ENCODE measurements around the gene MTUS2.

The MTUS2 gene

DNA sequence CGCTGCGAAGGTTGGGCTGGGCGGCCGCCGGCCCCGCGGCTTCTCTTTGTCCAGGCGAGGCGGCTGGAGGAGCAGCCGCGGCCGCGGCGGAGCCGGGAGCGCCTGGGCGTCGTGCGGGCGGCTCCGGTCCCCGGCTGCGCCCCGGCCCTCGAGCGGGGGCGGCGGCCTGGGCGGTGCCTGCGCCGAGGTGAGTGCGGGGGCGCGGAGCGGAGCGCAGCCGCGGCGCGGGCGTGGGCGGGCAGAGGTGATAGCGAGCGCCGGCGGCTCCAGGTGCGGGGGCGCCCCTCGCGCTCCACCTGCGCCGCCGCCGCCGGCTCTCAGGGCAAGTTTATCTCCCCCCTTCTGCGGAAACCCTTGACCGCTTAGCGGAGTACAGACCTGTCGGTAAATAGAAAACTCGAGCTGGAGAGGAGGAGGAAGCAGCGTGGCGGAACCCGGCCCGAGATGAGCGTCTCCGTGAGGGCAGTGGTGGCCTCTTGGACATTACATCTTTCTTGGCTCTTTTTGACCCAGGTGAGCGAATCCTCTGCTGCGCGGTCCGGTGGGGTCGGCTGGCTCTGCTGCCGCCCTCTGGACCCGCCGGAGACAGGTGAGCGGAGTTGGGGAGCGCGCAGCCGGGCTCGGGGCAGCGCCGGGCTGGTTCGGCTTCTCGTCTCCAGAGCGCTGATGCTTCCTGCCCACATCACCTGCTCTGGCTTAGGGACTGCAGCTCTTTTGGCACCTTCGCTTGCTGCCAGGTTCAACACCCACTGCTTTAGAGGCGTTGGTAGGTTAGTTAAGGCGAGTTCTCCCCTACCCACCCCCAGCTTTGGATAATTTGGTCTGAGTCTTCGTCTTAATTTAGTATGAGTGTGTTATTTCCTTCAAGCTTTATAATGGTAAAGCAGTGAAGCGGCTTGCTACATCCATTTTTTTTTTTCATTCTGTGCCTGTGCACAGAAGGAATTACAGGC, at the start of gene MTUS2:
TSS of gene MTUS2 (plus strand) at position 241 of the 953 bp plus-strand sequence.
- no peak for DNase-seq (ENCODE audit: low read depth)

DNA sequence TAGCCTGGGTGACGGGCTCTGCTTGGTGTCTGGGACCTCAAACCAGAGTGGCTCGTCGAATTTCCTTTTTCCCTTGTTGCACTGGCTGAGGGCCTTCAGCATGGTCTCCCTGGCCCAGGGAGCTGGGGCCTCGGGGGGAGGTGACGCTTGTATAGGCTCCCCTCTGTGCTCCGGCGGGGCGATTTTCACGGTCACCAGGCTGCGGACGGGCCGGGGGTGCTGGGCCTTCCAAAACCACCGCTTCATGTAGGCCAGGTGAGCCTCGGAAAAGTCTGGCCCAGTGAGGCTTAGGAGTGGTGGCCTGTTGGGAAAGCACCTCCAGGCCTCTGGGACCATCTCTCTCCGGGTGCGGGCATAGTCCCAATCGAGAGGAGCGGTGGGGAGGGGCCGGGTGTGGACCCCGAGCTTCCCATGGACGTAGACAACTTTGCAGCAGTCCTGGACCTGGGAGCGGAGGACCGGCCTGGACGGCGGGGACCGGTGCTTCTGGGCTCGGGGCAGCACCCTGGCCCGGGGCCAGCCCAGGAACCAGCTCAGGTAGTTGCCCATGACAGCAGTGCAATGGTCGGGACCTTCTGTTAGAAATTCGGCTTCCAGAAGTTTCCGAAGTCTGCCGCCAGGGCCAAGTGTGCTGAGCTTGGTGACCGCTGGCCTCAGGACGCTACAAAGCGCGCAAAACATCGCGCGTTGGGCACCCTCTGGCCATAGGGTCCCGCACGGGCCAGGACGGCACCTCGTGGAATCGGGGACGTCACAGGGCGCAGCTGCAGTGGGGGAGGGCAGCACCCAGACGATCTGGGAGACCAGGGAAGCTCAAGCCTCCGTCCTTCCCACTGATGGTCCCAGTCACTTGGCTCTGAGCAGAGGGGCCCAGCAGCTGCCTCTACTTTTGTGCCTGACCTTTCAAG, 41.6 kb upstream of the MTUS2 start:
- DNase-seq (ENCODE audit: low read depth), result no peak

DNA sequence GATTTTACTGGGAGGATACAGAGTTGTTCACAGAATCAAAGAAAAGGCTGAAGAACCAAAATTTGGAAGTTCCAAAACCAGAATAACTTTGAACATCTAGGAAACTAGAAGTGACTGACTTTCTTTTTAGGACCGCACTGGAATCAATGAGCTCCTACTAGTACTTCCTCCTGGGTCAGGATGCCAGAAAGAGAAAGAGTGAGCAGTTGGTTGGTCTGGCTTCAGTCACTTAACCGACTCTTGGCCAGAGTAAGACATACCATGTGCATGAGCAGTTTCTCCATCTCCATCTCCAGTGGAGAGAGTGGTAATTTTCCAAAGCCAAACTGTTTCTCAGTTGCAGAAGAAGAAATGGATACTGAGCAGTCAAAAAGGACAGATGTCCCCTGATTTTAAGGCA, 27.1 kb upstream of the MTUS2 start:
- DNase-seq (ENCODE audit: low read depth), result peak; percentile 67

DNA sequence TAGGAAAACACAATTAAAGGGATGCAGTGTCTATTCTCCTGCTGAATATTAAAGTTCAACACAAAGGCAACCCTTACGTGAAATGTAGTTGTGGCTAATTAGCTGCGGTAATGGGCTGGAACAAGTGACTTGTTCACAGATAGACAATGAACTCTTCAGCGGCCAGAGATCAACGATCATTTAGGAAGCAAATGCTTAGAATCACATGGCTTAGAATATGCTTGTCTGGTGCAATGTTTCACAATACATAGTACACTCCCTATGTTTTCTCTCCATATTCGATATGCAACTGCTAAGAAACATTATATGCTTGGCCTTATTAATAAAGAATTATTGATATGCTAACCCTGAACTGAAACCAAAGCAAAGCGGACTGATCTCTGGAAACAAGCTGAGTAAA, 25.7 kb upstream of the MTUS2 start:
- no peak for DNase-seq (ENCODE audit: low read depth)

DNA sequence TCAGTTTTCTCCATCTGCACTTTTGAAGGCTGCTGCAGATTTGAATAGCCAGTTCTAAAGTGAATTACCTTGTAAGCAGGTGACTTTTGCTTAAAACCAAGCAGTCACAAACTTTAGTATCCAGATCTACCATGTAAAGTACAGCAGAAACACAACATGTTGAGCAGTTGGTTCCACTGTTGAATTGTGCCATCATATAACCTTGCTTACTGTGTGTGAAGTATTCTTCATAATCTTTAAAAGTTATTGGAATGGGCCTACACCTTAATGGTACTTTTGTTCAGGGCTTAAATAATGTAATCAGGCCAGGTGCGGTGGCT, 23.2 kb upstream of the MTUS2 start:
- no peak for DNase-seq (ENCODE audit: low read depth)

DNA sequence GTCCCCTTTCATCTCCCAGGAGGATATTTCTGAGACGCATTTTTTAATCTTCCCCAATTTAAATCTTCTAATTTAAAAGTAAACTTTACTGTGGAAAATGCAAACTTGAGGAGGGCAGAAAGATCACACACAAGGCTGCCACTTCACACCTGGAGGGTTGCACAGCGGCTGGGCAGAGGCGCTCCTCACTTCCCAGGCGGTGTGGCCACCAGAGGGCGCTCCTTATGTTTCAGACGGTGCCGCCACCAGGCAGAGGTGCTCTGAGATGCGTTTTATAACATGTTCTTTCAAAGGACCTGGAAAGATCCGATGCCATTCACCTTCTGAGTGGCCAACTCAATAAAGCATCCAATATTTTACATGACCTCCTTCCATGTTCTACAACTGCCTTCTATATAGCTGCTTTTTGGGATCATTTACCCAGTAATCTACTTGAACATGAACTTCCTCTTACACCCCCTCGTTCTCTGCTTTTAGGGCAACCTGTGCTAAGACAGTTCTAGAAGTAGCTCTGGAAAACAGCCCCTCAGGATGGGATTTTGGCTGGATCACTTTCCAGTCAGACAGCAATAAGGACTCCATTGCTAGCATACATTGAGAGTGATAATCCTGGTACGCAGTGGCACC, 14.8 kb upstream of the MTUS2 start:
- DNase-seq (ENCODE audit: low read depth), result peak; percentile 57

DNA sequence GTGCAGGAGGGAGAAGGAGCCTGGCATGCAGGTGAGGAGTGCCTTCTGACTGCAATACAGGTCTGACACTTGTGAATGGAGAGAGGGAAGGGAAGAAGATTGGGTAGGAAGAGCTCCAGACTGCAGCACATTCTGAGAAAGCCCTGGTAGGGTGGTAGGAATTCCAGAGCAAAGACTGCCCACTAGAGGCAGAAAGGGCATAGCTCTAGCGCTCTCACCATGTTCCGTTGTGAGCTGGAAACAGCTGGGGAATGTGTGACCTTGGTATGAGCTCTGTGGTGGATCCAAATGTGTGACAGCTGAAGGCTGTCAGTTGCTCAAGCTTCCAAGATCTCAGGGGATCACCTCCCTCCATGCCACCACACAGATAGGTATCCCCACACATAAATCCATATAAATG, 2.9 kb upstream of the MTUS2 start:
- peak; percentile 8 for DNase-seq (ENCODE audit: low read depth)

DNA sequence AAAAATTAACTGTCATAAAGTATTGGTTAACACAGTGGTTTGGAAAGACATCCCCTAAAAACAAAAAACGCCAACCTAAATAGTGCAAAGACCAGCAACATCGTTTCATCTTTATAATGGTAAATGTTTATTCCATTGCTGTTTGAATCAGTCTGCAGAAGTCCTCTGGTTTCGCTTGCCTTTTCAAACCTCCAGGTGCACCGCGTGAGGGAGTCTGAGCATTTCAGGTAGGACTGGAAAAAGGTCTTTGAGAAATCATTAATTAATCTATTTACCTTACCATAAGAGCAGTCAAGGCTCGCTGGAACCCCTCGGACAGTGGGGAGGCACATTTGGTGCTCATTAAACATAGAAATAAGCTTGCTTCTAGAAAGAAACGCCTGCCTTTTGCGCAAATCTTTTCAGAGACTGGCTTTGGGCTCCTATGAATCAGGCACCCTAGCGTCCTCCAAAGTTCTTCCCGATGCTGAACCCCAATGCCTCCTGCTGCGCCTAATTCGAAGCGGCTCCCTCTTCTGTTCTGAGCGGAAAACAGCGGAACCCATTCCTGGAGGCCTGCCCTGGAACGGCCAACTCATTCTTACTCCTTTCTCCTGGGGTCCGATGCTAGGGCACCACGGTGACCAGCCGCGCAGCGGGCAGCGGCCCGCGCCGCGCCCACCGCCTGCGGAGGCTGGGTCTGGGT, 951 bp upstream of the MTUS2 start:
- DNase-seq (ENCODE audit: low read depth), result peak; percentile 72

DNA sequence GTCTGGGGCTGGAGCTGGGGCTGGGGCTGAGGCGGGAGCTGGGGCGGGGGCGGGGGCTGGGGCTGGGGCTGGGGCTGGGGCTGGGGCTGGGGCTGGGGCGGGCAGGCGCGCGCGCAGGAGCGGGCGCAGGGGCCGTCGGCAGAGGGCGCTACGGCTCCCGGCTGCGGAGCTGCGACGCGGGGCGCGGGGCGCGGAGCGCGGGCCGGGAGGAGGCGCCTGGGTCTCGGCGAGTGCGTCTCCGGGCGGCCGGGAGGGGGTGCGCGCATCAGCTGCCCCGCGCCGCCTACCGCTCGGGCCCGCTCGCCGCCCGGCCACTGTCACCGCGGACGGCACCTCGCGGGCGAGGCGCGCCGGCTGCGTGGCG, 422 bp upstream of the MTUS2 start:
- peak; percentile 67 for DNase-seq (ENCODE audit: low read depth)

DNA sequence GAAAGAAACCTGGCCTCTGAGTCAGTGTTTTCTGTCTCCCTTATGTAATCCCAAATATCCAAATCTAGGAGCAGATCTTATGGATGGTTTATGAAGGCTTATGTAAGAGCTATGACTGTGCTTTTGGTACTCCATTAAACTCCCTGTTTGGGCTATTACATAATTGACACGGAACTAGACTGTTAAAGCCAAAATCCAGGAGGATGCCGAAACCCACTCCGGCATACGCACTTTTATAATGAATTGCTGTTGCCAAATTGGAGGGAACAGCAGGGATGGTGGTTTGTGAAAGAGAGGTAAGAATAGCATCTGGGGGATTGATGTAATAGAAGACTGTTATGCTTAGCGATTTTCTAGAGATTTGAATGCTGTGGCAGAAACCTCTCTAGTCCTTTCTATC, 2.0 kb downstream of the MTUS2 start:
- no peak for DNase-seq (ENCODE audit: low read depth)

DNA sequence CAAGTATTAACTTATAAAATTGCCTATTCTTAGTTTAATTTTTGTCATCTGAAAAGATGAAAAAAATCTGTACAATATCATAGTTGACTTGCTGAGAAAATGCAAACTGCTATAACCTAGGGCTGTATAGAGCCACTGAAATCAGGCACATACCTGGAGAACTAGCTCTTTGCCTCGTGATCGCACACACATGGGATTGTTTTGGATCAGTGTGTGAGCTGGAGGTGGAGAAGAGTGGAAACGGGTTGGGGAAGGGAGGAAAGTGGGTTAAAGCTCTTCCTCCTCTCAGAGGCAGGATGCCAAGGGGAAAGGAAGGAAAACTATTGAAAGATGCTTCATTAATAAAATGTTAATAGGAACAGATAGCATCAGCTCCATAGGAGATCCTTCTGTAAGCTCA, 2.7 kb downstream of the MTUS2 start:
- no peak for DNase-seq (ENCODE audit: low read depth)

DNA sequence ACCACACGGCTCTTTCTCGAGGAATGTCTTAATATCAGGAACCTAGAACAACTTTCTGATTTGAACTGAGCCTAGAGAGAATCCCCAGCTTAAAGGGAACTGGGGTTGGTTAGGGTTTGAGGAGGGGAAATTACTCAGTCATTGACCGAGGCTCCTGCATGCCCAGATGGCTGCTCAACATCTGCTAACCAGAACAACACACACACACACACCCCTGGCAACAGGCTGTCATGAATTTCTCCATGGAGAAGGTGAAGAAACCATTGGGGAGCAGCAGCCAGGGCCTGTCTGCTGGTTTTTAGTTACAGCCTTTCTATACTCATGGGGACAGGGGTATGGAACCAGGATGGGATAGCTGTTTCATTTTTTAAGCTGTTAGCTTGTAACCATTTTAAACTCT, 5.2 kb downstream of the MTUS2 start:
- no peak for DNase-seq (ENCODE audit: low read depth)

DNA sequence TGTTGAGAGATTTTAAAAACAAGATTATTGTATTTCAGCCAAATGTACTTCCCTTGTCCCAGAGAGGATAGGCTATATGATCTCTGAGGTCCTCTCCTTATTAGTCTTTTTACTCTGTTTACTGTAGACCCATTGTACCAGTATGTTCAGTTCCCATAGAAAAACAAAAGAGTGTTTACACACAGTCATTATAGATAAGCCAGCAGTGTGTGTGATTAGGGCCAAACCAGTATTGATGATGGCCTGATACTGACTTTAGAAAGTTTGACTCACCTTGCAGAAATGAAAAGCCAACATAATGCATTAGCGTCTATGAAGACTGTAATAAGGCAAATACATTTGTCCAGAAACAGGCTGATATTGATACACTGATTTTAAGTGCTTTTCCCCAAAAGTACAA, 6.2 kb downstream of the MTUS2 start:
- no peak for DNase-seq (ENCODE audit: low read depth)

DNA sequence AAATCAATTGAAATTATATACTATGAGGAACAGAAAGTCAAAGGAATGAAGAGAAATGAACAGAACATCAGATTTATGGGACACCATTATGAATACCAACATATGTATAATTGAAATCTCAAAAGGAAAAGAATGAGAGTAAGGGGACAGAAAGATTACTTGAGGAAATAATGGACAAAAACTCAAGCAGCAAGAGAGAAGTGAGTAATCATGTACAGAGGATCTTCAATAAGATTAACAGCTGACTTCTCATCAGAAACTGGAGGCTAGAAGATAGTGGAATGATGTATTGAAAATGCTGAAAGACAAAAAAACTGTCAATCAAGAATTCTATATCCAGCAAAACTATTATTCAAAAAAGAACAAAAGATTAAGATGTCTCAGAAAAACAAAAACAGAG, 10.4 kb downstream of the MTUS2 start:
- DNase-seq (ENCODE audit: low read depth), result no peak

DNA sequence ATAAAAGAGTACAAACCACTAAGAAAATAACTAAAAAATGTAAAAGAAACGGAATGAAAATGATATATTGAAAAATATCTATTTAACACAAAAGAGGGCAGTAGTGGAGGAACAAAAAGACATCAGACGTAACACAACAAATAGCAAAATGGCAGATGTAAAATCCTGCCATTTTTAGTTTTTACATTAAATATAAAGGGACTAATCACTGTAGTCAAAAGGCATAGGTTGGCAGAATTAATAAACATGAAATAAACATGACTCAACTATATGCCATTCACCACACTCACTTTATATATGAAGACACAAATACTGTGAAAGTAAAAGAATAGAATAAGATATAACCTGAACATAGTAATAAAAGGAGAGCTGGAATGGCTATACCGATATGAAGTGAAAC, 11.0 kb downstream of the MTUS2 start:
- DNase-seq (ENCODE audit: low read depth), result no peak

DNA sequence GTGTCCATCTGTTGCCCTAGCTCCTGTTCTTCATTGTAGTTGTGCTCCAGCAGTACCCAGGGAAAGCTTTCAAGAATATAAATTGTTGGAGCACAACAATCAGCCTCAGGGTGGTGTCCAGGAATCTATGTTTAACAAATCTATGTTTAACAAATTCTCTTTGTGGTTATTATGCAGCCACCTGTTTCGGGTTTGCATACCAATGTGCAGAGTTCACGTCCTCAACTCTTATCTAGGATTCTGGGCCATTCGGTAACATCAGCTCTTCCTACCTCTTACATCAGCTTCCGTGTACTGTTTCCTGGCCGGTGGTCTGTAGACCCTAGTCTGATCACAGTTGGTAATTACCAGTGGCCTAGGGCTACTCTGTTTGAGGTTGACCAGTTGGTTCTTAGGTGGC, 17.0 kb downstream of the MTUS2 start:
- DNase-seq (ENCODE audit: low read depth), result no peak

DNA sequence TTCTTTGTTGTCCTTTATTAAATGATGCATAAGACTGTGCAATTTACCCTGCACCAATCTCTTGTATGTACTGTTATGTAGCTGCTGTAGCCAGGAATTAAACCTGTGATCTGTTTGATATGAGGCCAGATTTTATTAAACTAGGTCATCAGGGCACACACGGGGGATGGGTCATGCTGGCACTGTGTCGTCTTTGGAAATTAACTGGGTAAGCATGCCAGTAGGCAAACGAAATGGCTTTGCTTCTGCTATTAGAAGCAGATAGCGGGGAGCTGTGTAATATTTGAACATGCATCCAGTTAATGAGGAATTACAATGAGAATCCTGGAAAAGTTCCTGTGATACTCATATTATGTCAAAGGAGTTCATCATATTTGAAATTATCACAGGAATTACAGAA, 23.5 kb downstream of the MTUS2 start:
- no peak for DNase-seq (ENCODE audit: low read depth)

DNA sequence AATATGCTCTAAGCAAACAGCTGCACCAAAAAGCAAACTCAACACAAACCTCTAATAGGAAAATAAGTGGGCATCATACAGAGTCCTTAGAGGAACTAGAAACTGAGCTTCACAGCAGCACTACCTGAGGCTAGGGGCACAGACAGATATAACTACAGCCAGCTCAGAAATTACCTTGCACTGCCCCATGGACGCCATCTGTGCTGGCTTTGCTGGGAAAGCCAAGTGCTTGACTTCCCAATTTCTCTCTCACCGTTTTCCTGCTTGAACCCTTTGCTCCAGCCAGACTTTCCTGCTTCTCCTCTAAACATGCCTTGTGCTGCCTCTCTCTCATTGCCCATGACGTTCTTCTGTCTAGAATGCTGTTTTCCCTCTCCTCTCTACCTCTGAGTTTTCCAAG, 29.3 kb downstream of the MTUS2 start:
- no peak for DNase-seq (ENCODE audit: low read depth)

DNA sequence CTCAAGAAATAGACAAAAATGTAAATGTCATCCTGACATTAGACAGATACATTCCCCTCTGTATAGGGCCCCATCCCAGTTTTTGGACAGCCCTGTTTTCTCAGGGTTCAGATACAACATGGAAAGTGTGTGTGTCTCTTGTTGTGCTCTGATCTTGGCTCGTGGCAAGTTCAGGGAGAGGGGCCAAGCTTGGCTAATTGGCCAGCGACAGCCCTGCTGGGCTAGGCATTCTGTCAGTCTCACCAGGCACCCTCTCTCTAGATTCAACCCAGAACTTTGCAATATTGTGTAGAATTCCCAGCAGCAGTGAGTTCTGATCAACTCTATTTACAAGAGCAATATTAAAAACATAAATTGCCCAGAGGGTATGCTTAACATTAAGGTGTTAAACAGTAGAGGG, 30.1 kb downstream of the MTUS2 start:
- no peak for DNase-seq (ENCODE audit: low read depth)

DNA sequence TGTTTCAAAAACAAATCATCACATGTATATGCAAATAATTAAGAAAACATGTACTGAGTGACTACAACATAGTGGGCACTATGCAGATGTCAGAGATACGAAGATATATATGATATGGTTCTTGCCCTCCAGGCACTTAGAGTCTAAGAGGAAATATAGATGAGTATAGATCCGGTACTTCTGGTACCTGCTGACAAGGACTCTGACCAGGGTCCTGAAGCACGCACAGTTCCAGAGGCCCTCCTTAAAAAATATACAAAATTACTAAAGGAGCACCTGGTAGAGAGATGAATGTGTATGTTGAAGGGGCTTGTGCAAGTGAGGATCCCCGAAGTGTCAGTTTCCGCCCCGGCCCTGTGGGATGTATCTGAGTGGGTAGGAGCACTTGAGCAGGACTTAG, 31.3 kb downstream of the MTUS2 start:
- DNase-seq (ENCODE audit: low read depth), result no peak

DNA sequence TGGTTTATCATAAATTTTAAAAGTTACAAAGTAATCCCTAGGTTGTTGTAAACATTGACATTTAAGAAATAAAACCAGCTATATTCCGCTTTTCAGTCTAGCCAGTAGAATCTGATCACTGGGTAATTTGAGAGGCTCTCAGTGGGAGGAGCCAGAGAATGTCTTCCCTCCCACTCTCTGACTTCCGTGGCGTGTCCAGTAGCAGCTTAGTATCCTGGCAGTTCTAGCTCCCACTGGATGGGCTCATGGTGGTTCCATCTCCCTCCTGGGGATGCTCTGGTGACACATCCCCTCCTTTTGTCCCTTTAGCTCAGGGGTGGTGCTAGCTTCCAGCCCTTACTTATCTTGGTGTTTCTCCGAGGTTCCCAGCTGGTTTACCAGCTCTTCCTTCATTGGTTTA, 34.5 kb downstream of the MTUS2 start:
- DNase-seq (ENCODE audit: low read depth), result peak; percentile 3

DNA sequence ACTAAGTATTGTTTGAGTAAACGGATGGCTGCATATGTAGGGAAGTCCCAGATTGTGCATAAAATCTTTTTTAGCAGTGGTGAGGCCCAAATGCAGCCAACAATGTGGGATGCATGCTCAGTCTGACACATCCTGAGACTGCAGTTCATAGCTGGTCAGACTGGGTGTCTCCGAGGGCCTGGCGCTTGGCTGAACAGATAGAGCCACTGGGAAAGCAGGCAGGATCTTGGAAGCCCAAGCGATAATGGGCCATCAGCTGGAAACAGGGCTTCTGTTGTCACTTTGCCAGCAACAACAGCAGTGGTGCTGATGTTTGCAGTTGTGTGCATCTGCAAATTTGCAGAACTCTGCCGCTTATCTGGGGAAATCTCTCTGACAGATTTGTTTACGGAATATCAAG, 36.1 kb downstream of the MTUS2 start:
- DNase-seq (ENCODE audit: low read depth), result no peak

Measured in ELR (cell line).